GM23248 (cell line): Measurements from ENCODE around the gene AGER.

ENCODE experiments used
- EZH2 ChIP-seq: fragments of 200-600 bp; sonication (generic); IDR thresholded peaks from 2 replicates; pipeline ENCODE4 v1.6.1; 2018; ENCODE audit warnings: antibody characterized with exemption, mild to moderate bottlenecking; ENCODE audit not compliant: insufficient read depth, poor library complexity, severe bottlenecking
- EZH2phosphoT487 ChIP-seq: fragments of 200-600 bp; sonication (generic); IDR thresholded peaks from 2 replicates; pipeline ENCODE4 v1.6.1; 2018; ENCODE audit warnings: antibody characterized with exemption, moderate library complexity, mild to moderate bottlenecking, low read depth; ENCODE audit not compliant: insufficient read depth

DNA sequence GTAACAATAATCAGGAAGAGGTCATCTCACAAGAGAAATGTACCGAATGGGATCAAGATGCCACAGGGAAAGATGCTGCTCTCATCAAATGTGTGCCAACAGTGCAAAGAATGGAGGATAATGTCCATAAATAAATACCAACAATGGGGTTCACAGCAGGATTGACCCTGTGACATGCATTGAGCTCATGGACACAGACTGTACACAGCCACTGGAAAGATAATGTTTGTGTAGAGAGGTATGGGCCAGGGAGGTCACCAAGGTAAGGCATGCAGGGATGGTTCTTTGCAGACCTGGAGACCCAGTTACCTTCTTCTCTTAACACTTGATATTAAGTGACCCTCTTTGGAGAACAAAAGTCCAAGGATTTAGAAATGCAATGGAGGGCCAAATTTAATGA lies 9.6 kb downstream of the AGER start:
- TF ChIP-seq EZH2phosphoT487 (no peak), EZH2 (no peak)
